Panc1 (cell line): Measurements from ENCODE around the gene TEX264.

ENCODE experiments used
- CTCF ChIP-seq: fragments of 450-650 bp; IDR thresholded peaks from 2 replicates; pipeline ENCODE4 v1.5.1; 2017; ENCODE audit warnings: mild to moderate bottlenecking
- POLR2AphosphoS5 ChIP-seq: IDR thresholded peaks from 2 replicates; pipeline ENCODE4 v1.6.1; 2012; ENCODE audit warnings: mild to moderate bottlenecking, low read depth, low read length, moderate library complexity

- TF ChIP-seq CTCF, result no peak
- TF ChIP-seq POLR2AphosphoS5, result no peak
Measured at GRCh38 chr3:51716805-51717204, 45.8 kb downstream of the TEX264 start.
